SK-N-SH (cell line): Measurements from ENCODE around the gene FAM120A. TPM values are rescaled to one million over a fixed set of nuclear protein-coding genes. Genes with fewer than 3 reads are reported as not detected.

ENCODE experiments used
- CTCF ChIA-PET: fragments of 300-600, 350-600 bp; formaldehyde crosslinking; extraction: SDS; loops from one replicate; lab custom pipeline; 2021; lab: Yijun Ruan, JAX
- POLR2A ChIA-PET: fragments of 350-600 bp; sonication (Branson Sonifier 250); formaldehyde crosslinking; extraction: SDS; loops from one replicate; lab custom pipeline; 2020; ENCODE audit warnings: antibody characterized with exemption, inconsistent platforms; lab: Yijun Ruan, JAX
- DNase-seq: peaks from one replicate; pipeline ENCODE4 v3.0.0; 2012
- H2AFZ ChIP-seq: fragments of 200-600 bp; sonication (generic); 2 replicates; pipeline ENCODE4 v1.8.1; 2016; ENCODE audit warnings: antibody characterized with exemption, mild to moderate bottlenecking, low read depth
- H3F3A ChIP-seq: fragments of 200-600 bp; sonication (generic); replicated peaks from 2 replicates; pipeline ENCODE3; 2016; ENCODE audit warnings: antibody characterized with exemption, mild to moderate bottlenecking; ENCODE audit not compliant: insufficient read depth
- H3K27ac ChIP-seq, 2 experiments: fragments of 200-500 bp in 1 of 2; fragments of 200-600 bp in 1 of 2; sonication (Bioruptor generic) in 1 of 2; sonication (generic), shearing (Covaris generic) in 1 of 2; 2 replicates each; pipeline versions ENCODE4 v1.5.1 to v1.6.1; 2014 to 2016; ENCODE audit warnings: low read depth in 2 of 2, inconsistent platforms in 1 of 2, low read length in 1 of 2, mild to moderate bottlenecking in 1 of 2, mixed read lengths in 1 of 2
- H3K27me3 ChIP-seq: fragments of 200-600 bp; sonication (generic), shearing (Covaris generic); 2 replicates; pipeline ENCODE4 v1.6.1; 2016; ENCODE audit warnings: mixed run types; ENCODE audit not compliant: insufficient read depth
- H3K36me3 ChIP-seq, 2 experiments: fragments of 200-500 bp in 1 of 2; fragments of 200-600 bp in 1 of 2; sonication (Bioruptor generic) in 1 of 2; sonication (generic) in 1 of 2; replicated peaks in 1 of 2; 2 replicates each; pipeline versions ENCODE3 to v1.5.1; 2014 to 2016; ENCODE audit warnings: low read length in 1 of 2, mild to moderate bottlenecking in 1 of 2; ENCODE audit not compliant: insufficient read depth in 2 of 2, control insufficient read depth in 1 of 2
- H3K4me1 ChIP-seq, 2 experiments: fragments of 200-500 bp in 1 of 2; fragments of 200-600 bp in 1 of 2; sonication (Bioruptor generic) in 1 of 2; sonication (generic), shearing (Covaris generic) in 1 of 2; 2 replicates each; pipeline versions ENCODE4 v1.5.1 to v1.6.1; 2014 to 2016; ENCODE audit warnings: low read depth in 1 of 2, low read length in 1 of 2, mixed run types in 1 of 2; ENCODE audit not compliant: insufficient read depth in 2 of 2, control insufficient read depth in 1 of 2
- H3K4me2 ChIP-seq: fragments of 200-600 bp; sonication (generic), shearing (Covaris generic); 2 replicates; pipeline ENCODE4 v1.6.1; 2017; ENCODE audit warnings: mixed run types
- H3K4me3 ChIP-seq, 2 experiments: fragments of 200-500 bp in 1 of 2; fragments of 200-600 bp in 1 of 2; sonication (Bioruptor generic) in 1 of 2; sonication (generic), shearing (Covaris generic) in 1 of 2; 2 replicates each; pipeline versions ENCODE4 v1.5.1 to v1.8.1; 2014 to 2016; ENCODE audit warnings: low read depth in 2 of 2, inconsistent platforms in 1 of 2, low read length in 1 of 2, mild to moderate bottlenecking in 1 of 2, mixed read lengths in 1 of 2, moderate library complexity in 1 of 2
- H3K79me2 ChIP-seq: fragments of 200-600 bp; sonication (generic); 2 replicates; pipeline ENCODE4 v1.8.1; 2017; ENCODE audit warnings: mild to moderate bottlenecking; ENCODE audit not compliant: insufficient read depth
- H3K9ac ChIP-seq: fragments of 200-600 bp; sonication (generic); 2 replicates; pipeline ENCODE4 v1.6.1; 2017; ENCODE audit warnings: mixed run types
- H3K9me2 ChIP-seq: fragments of 200-600 bp; sonication (generic); 2 replicates; pipeline ENCODE4 v1.6.1; 2017; ENCODE audit warnings: mixed run types
- H3K9me3 ChIP-seq: fragments of 200-600 bp; sonication (generic); 2 replicates; pipeline ENCODE4 v1.6.1; 2017; ENCODE audit warnings: mixed run types, mild to moderate bottlenecking, moderate library complexity
- H4K20me1 ChIP-seq: fragments of 200-600 bp; sonication (generic); 2 replicates; pipeline ENCODE4 v1.6.1; 2017; ENCODE audit warnings: mild to moderate bottlenecking, mixed run types; ENCODE audit not compliant: insufficient read depth
- EP300 ChIP-seq, 2 experiments: IDR thresholded peaks; 2 replicates each; pipeline versions ENCODE4 v1.4.0 to v1.6.1; 2012; ENCODE audit warnings: borderline replicate concordance in 1 of 2, low read depth in 1 of 2, low read length in 1 of 2
- EZH2phosphoT487 ChIP-seq: fragments of 200-600 bp; sonication (generic); IDR thresholded peaks from 2 replicates; pipeline ENCODE4 v1.6.1; 2017; ENCODE audit warnings: low read depth, mixed run types, mild to moderate bottlenecking, antibody characterized with exemption, moderate library complexity, borderline replicate concordance
- FOSL2 ChIP-seq: IDR thresholded peaks from 2 replicates; pipeline ENCODE4 v1.4.0; 2012; ENCODE audit warnings: low read depth, mild to moderate bottlenecking, moderate library complexity, borderline replicate concordance
- FOXJ3 ChIP-seq: sonication (generic); formaldehyde crosslinking; IDR thresholded peaks from 2 replicates; pipeline ENCODE4 v1.5.1; 2020; ENCODE audit warnings: mild to moderate bottlenecking, missing genetic modification reagents
- FOXM1 ChIP-seq: IDR thresholded peaks from 2 replicates; pipeline ENCODE4 v1.4.0; 2012; ENCODE audit warnings: low read depth, mild to moderate bottlenecking
- IRF3 ChIP-seq: fragments of 150-350 bp; IDR thresholded peaks from 2 replicates; pipeline ENCODE4 v1.6.1; 2016; ENCODE audit warnings: mild to moderate bottlenecking, low read depth, low read length
- POLR2AphosphoS5 ChIP-seq: IDR thresholded peaks from 2 replicates; pipeline ENCODE4 v1.6.1; 2012; ENCODE audit warnings: low read depth, low read length
- RAD21 ChIP-seq: IDR thresholded peaks from 2 replicates; pipeline ENCODE4 v1.6.1; 2012; ENCODE audit warnings: mild to moderate bottlenecking, low read length
- RCOR1 ChIP-seq: fragments of 150-350 bp; IDR thresholded peaks from 2 replicates; pipeline ENCODE4 v1.6.1; 2017; ENCODE audit warnings: antibody characterized with exemption, low read length
- SIN3A ChIP-seq: IDR thresholded peaks from 2 replicates; pipeline ENCODE4 v1.6.1; 2012; ENCODE audit warnings: low read depth, mild to moderate bottlenecking, low read length, moderate library complexity, borderline replicate concordance
- SMC3 ChIP-seq: IDR thresholded peaks from 2 replicates; pipeline ENCODE4 v1.6.1; 2012; ENCODE audit warnings: low read depth, low read length, improper control_type of control experiment
- TEAD4 ChIP-seq: IDR thresholded peaks from 2 replicates; pipeline ENCODE4 v1.4.0; 2012; ENCODE audit warnings: mild to moderate bottlenecking, borderline replicate concordance; ENCODE audit not compliant: insufficient read depth
- WGBS: methylation state at CpG from one replicate; pipeline ENCODE4 v1.1.6; 2017; ENCODE audit warnings: low lambda C conversion rate; 5-methylcytosine and 5-hydroxymethylcytosine counted together
- polyA plus RNA-seq, 3 experiments: library from polyadenylated mRNA; depleted of rRNA; stranded (reverse); fragments of >200 nt; gene quantifications; 2 replicates each; pipeline ENCODE4 v1.2.3, GENCODE V29; 2012

Gene FAM120A
- polyA plus RNA-seq, 1 of the 3 experiments (the other 2 are of a cell fraction) = 58.6 TPM

GRCh38 chr9:93589688-93590087, 138.2 kb downstream of the FAM120A start:
- H3K4me3 ChIP-seq = no peak overlapping the region
- H3K4me2 ChIP-seq = no peak overlapping the region
- no peaks in the 10 kb centered on the region for H3K9me2 ChIP-seq
- 85% methylated on average over 8 of the region's 8 CpGs for WGBS
- no peaks in the 10 kb centered on the region for H3F3A ChIP-seq
- H3K9me3 ChIP-seq = no peaks in the 10 kb centered on the region
- peaks cover 77% of the 10 kb centered on the region for H4K20me1 ChIP-seq
- H3K36me3 ChIP-seq = no peaks in the 10 kb centered on the region
- peaks cover 70% of the 10 kb centered on the region; the same call in 1 of the 2 replicates for H3K79me2 ChIP-seq
- peaks cover 0 to 50% of the 10 kb centered on the region in 2 experiments; a peak in 1 of 4 replicates for H3K4me1 ChIP-seq
- ChIA-PET CTCF (no interaction called here), POLR2A (no interaction called here)
- no peak overlapping the region; a peak in 1 of 4 replicates for H3K27ac ChIP-seq
- H3K9ac ChIP-seq = no peak overlapping the region
- DNase-seq = no peak
- H3K27me3 ChIP-seq = no peaks in the 10 kb centered on the region
- no peak overlapping the region for H2AFZ ChIP-seq
- no peak for TF ChIP-seq FOSL2
- TF ChIP-seq POLR2AphosphoS5 = no peak
- no peak for TF ChIP-seq SMC3
- no peak for TF ChIP-seq RAD21
- TF ChIP-seq FOXJ3 (CRISPR knock-in tag) = no peak
- no peak for TF ChIP-seq SIN3A
- TF ChIP-seq RCOR1 = no peak
- no peak for TF ChIP-seq EZH2phosphoT487
- TF ChIP-seq FOXM1 = no peak

- POLR2A ChIA-PET = no interaction called here
- no peak overlapping the region for H3K4me3 ChIP-seq
- H3K36me3 ChIP-seq = peaks cover 0 to 2% of the 10 kb centered on the region in 2 experiments
- WGBS = 90% methylated on average over 6 of the region's 8 CpGs
- H3K4me1 ChIP-seq = peaks cover 0 to 50% of the 10 kb centered on the region in 2 experiments; a peak in 1 of 4 replicates
- H4K20me1 ChIP-seq = peaks cover 79% of the 10 kb centered on the region
- H3K9me3 ChIP-seq = no peaks in the 10 kb centered on the region
- peak overlapping the region in 1 of 2 experiments; percentile 58; a peak in 1 of 4 replicates for H3K27ac ChIP-seq
- H3K9ac ChIP-seq = no peak overlapping the region
- DNase-seq = no peak
- H3K79me2 ChIP-seq = peaks cover 70% of the 10 kb centered on the region; the same call in 1 of the 2 replicates
- no peak overlapping the region for H3K4me2 ChIP-seq
- TF ChIP-seq EP300 (IDR thresholded peaks at IDR 0.05; ENCODE audit: borderline replicate concordance in 1 of 2, low read depth in 1 of 2, low read length in 1 of 2) (no peak), EZH2phosphoT487 (no peak), TEAD4 (no peak), IRF3 (no peak)
- CTCF ChIA-PET = interaction anchor here (1.0 to 1.1 kb wide), 2 partner anchors 9 to 236 kb away, joined by 3 to 5 read pairs; no protein-coding TSS in a partner anchor
- H3F3A ChIP-seq = no peaks in the 10 kb centered on the region
- H3K9me2 ChIP-seq = no peaks in the 10 kb centered on the region
- H2AFZ ChIP-seq = no peak overlapping the region
- no peaks in the 10 kb centered on the region for H3K27me3 ChIP-seq
Measured at GRCh38 chr9:93590609-93591234, 139.2 kb downstream of the FAM120A start.
